ENCODE results near the gene DHX30.

GRCh38 chr3:47852604-47853602 lies 50.0 kb downstream of the DHX30 start:
- TF ChIP-seq, protein P1, sequence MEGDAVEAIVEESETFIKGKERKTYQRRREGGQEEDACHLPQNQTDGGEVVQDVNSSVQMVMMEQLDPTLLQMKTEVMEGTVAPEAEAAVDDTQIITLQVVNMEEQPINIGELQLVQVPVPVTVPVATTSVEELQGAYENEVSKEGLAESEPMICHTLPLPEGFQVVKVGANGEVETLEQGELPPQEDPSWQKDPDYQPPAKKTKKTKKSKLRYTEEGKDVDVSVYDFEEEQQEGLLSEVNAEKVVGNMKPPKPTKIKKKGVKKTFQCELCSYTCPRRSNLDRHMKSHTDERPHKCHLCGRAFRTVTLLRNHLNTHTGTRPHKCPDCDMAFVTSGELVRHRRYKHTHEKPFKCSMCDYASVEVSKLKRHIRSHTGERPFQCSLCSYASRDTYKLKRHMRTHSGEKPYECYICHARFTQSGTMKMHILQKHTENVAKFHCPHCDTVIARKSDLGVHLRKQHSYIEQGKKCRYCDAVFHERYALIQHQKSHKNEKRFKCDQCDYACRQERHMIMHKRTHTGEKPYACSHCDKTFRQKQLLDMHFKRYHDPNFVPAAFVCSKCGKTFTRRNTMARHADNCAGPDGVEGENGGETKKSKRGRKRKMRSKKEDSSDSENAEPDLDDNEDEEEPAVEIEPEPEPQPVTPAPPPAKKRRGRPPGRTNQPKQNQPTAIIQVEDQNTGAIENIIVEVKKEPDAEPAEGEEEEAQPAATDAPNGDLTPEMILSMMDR (IDR thresholded peaks at IDR 0.05): no peak
- TF ChIP-seq POLR2AphosphoS5 (IDR thresholded peaks at IDR 0.05) (no peak), EP300 (IDR thresholded peaks at IDR 0.05) (no peak)
